ENCODE measurements around the gene LPP.
A peak's percentile ranks its signal among the peaks of the same experiment; 100 is the strongest.

The LPP gene

GRCh38 chr3:188135271-188135670 lies 18.7 kb upstream of the LPP start:
- DNase-seq, result no peak

- DNase-seq, result no peak
Observed at GRCh38 chr3:188137051-188137450, 16.9 kb upstream of the LPP start.

GRCh38 chr3:188139466-188139865 lies 14.5 kb upstream of the LPP start:
- DNase-seq, result peak; percentile 29

- no peak for DNase-seq
Observed at GRCh38 chr3:188146219-188146618, 7.7 kb upstream of the LPP start.

GRCh38 chr3:188147782-188148181 lies 6.2 kb upstream of the LPP start:
- no peak for DNase-seq

DNA sequence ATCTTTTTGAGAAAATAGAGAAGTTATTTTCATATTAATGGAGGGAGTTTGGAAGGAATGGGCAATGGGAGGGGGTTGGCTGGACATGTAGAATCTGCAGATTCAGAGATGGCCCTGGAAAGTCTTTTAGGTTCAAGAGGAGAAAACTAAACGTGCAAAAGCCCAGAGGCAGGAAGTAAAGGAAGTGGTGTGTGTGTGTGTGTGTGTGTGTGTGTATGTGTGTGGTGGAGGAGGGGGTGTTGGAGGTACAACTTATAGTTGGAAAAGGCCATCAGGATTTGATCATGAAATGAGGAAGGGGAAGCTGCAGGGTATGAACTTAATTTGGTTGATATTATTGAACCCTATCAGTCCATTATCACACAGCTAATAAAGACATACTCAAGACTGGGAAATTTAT lies 5.6 kb upstream of the LPP start:
- no peak for DNase-seq

- DNase-seq, result no peak
Observed at GRCh38 chr3:188149587-188149986, 4.4 kb upstream of the LPP start.

DNA sequence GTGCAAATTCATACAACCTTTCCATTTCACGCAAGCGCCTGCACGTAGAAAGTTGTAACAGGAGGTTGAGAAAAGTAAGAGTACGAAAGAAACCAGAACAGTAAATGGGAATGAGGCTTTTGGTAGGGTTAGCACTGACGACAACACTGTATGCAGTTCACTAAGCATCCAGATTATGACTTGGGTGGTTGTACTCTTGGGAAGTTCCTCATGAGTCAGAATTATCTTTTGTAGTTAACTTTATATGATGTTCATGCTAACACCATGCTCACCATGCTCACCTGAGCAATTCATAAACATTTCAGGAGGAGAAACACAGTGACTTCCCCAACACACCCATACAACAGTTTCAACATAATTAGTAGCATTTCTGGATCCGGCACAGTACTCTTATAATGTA lies 3.0 kb upstream of the LPP start:
- no peak for DNase-seq

- DNase-seq, result peak; percentile 53
Observed at GRCh38 chr3:188151438-188151837, 2.5 kb upstream of the LPP start.

GRCh38 chr3:188152660-188153436 lies 1.1 kb upstream of the LPP start:
- DNase-seq, result peak; percentile 63

GRCh38 chr3:188153437-188154013 lies 432 bp upstream of the LPP start:
- DNase-seq, result peak; percentile 97

DNA sequence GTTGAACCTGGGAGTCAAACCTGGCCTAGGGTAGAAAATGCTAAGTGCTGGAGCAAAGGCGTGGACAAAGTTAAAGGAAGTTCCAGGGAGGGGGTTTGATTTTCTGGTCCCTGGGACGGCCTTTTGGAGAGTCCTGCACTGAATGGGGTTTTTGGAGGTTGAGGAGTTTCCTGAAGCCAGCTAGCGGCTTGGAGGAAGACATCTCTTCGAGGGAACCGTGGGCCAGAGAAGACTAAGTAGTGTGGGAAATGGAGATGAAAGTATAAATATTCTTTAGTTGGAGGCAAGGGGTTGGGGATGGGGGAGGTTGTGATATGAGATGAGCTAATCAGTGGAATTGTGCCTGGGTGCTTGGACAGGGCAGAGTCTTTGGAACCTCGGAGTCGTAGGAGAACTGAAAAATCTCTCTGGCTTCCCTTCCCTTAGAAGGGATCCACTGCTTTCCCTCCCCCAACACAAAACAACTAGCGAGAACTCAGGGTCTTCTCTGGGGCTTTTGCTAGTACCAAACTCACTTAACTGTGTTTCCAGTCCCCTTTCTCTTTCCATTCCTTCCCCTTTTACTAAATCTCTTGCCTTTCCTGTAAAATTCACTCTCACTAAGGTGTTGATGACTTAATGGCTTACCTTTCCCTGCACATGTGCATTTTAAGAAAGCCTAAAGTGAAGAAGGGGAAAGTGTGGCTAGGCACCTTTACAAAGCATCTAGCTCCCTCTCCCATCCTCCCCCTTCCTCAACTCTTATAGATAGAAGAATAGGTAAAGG lies 1.0 kb downstream of the LPP start:
- peak; percentile 18 for DNase-seq

- DNase-seq, result no peak
Observed at GRCh38 chr3:188156056-188156455, 2.1 kb downstream of the LPP start.

DNA sequence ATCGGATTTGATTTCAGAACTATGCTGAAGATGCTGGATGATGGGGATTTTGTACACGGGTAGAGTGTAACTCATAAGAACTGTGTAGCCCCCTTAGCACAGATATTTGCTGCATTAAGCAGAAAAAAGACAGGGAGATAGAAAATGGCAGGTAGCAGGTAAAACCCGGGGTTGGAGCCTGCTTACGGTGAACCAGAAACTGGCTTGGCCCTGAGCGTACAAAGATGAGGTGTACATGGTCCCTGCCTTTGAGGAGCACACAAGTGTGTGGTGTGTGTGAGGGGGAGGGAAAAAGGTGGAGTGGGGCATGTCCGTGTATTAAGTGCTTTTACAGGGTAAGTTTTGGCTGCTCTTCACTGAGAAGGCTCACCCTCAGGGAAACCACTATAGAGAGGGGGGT lies 3.5 kb downstream of the LPP start:
- no peak for DNase-seq

- DNase-seq, result no peak
Observed at GRCh38 chr3:188157971-188158370, 4.0 kb downstream of the LPP start.

- no peak for DNase-seq
Observed at GRCh38 chr3:188158731-188159310, 4.9 kb downstream of the LPP start.

GRCh38 chr3:188160751-188161150 lies 6.8 kb downstream of the LPP start:
- no peak for DNase-seq

- DNase-seq, result no peak
Observed at GRCh38 chr3:188164248-188164687, 10.3 kb downstream of the LPP start.

- DNase-seq, result no peak
Observed at GRCh38 chr3:188165596-188165995, 11.6 kb downstream of the LPP start.

GRCh38 chr3:188166441-188166840 lies 12.5 kb downstream of the LPP start:
- DNase-seq, result no peak

GRCh38 chr3:188168186-188168585 lies 14.2 kb downstream of the LPP start:
- no peak for DNase-seq

- no peak for DNase-seq
Observed at GRCh38 chr3:188168648-188169047, 14.7 kb downstream of the LPP start.

GRCh38 chr3:188169830-188170455 lies 16.0 kb downstream of the LPP start:
- no peak for DNase-seq

Measured in fibroblast of upper back skin (primary cell).